DMS53 treated with DMSO at 0.1 percent for 48 hours (cell line): ENCODE data around the gene NHSL1.

Experiments used
- DNase-seq: peaks from one replicate; lab custom pipeline; 2025; ENCODE audit not compliant: unreplicated experiment; lab: John Stamatoyannopoulos, UW

Gene NHSL1, protein sequence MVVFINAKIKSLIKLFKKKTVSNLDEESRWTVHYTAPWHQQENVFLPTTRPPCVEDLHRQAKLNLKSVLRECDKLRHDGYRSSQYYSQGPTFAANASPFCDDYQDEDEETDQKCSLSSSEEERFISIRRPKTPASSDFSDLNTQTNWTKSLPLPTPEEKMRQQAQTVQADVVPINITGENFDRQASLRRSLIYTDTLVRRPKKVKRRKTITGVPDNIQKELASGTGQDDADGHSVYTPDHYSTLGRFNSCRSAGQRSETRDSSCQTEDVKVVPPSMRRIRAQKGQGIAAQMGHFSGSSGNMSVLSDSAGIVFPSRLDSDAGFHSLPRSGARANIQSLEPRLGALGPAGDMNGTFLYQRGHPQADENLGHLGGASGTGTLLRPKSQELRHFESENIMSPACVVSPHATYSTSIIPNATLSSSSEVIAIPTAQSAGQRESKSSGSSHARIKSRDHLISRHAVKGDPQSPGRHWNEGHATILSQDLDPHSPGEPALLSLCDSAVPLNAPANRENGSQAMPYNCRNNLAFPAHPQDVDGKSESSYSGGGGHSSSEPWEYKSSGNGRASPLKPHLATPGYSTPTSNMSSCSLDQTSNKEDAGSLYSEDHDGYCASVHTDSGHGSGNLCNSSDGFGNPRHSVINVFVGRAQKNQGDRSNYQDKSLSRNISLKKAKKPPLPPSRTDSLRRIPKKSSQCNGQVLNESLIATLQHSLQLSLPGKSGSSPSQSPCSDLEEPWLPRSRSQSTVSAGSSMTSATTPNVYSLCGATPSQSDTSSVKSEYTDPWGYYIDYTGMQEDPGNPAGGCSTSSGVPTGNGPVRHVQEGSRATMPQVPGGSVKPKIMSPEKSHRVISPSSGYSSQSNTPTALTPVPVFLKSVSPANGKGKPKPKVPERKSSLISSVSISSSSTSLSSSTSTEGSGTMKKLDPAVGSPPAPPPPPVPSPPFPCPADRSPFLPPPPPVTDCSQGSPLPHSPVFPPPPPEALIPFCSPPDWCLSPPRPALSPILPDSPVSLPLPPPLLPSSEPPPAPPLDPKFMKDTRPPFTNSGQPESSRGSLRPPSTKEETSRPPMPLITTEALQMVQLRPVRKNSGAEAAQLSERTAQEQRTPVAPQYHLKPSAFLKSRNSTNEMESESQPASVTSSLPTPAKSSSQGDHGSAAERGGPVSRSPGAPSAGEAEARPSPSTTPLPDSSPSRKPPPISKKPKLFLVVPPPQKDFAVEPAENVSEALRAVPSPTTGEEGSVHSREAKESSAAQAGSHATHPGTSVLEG (N-terminal part only)

DNA sequence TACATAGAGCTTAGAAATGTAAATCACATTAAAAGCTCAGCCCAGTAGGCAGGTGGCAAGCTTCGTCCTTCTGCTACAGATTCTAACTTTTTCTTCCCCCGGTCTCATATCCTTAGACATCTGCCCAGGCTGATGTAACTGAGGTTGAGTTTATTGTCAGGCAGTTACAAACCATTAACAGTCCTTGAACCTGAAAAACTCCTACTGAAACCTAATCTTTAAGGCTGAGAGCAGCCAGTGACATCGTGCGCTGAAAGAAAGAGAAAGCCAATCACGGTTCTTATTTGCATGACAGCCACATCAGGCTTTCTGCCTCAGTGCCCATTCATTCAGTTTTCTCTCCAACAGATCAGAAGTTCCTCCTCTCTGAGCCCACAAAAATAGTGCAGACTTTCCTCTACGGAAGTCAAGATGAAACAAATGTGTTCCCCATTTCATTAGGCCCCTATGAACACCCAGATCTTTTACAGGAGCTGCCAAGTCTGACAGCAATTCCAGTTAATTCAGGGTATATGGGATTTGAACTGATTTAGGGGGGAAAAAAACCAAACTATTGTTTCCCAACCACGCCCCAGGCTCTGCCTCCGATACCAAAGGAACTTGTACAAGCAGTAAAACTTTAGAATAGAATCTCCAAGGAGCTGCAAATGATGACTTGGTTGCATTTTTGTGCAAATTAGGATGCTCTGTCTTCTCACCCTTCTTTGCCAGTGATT lies at the start of gene NHSL1:
Gene NHSL1, minus strand, starts transcription at position 192 of the 716 bp plus-strand sequence. CDS start 204 bp downstream, outside the sequence.
- DNase-seq, result peak; percentile 59

DNA sequence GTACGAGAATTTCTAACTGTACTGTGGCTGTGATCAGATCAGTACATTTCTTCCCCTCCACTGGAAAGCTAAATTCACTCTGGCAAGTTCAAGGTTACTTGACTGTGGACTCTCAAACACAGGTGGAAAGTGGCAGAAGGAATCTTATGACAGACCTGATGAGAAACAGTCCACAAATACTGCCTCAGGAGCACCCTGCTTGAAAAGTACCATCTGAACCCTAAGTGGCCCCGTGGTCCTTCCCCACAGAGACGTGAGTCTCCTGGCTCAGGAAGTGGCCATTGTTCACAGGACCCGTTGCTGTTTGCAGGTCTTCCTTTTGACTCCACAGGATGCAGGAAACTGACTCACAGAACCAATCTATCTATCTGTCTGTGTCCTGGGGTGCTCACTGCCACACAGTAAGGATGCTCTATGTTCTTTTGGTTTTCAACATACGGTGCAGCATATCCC lies 47.5 kb upstream of the NHSL1 start:
- DNase-seq, result no peak

DNA sequence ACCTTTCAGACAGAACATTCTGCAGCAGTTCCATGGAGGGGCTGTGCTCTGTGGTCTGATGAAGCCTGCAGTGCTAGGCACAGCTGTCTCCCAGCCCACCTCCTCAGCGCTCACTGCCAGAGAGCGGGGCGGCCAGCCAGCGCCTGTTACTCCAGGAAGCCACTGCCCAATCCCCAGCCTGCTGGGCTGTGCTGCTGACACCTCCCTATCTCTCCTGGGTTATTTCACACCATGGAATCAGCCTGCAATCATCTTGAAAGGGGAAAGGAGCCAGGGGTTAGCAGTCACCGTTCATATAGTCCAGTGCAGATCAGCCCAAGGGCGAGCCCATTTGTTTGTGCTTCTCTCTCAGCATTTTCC lies 46.3 kb upstream of the NHSL1 start:
- no peak for DNase-seq

DNA sequence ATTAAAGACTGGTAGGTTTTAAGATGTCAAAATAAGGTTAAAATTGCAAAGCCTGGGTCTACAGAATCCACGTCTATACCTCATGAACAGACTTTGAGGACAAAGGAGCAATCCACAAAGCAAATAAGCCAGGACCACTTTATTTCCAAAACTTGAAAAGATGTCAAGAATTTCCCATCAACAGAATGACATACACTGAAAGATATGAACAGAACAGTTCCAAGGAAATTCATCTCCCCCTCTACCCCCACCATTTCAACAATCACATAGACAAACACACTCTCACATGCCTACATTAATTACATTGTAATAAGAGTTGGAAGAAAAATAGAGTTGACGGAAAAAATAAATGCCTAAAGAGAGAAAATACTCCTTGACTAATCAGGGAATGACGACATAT lies 45.2 kb upstream of the NHSL1 start:
- no peak for DNase-seq

DNA sequence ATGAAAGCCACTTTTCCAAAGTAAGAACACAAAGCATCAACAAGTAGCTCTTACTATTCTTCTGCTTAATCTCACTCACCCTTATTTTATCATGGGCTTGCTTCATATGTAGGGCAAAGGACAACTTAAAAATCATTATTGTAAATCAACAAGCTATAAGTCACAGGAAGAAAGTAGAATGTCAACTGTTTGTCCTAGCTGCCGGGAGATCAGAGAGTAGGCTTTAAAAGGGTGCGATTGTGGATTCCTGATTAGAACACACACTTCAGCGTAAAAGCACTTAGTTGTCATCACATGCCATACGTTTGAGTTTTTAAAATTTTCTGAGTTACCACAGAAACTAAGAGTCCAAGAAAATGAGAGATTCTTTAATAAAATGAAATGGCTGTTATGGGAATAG lies 44.4 kb upstream of the NHSL1 start:
- DNase-seq, result no peak

DNA sequence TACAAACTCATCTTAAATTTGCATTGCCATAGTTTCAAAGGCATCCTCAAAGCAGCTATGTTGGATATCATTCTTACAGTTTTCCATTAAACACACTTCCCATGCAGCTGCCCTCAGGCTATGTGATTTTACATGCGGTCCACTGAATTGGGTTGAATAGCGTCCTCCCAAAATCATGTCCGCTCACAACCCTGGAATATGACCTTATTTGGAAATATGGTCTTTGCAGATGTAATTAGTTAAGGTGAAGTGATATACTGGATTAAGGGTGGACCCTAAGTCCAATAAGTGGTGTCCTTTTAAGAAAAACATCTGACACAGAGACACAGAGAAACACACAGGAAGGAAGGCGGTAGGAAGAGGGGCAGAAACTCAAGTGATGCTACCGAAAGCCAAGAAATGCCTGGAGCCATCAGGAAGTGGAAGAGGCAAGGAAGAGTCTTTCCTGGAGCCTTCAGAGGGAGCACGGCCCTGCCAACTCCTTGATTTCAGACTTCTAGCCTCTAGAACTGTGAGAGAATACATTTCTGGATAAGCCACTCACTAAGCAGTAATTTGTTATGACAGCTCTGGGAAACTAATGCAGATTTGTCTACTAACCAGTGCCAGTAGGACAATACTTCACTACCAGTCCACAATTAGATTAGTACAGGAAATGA lies 42.7 kb upstream of the NHSL1 start:
- DNase-seq, result no peak

DNA sequence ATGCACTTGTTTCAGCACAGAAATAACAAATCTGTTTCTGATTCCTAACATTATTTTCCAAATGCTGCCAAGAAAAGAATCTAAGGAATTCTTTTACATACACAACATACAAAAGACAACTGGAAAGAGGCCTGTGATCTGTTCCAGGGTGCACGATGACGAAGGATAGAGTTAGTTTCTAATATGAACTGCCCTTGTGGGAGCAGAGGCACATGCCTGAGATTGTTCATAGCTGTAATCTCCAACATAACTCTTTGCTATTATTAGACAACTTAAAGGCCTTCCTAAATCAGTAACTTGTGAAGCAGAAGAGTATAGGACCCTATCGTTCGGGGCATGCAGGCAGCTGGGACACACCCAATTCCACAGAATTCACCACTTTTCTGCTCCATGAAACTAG lies 41.2 kb upstream of the NHSL1 start:
- no peak for DNase-seq

DNA sequence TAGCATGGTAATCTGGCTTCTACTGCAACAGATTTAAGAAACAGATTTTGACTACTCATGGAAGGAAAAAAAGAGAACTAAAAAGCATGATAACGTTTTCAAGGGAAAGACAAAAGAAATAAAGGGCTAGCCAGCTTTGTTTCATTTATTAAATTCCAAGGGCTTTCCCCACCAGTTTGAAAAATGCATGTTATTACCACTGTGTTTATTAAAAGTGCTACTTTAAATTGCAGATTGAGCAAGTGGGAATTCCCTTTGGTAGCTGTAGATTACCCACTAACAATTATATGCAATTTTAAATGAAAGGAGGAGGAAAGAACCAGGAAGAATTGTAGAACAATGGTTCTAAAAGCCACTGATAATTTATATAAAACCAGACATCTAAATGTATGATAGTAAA lies 40.6 kb upstream of the NHSL1 start:
- DNase-seq, result no peak

DNA sequence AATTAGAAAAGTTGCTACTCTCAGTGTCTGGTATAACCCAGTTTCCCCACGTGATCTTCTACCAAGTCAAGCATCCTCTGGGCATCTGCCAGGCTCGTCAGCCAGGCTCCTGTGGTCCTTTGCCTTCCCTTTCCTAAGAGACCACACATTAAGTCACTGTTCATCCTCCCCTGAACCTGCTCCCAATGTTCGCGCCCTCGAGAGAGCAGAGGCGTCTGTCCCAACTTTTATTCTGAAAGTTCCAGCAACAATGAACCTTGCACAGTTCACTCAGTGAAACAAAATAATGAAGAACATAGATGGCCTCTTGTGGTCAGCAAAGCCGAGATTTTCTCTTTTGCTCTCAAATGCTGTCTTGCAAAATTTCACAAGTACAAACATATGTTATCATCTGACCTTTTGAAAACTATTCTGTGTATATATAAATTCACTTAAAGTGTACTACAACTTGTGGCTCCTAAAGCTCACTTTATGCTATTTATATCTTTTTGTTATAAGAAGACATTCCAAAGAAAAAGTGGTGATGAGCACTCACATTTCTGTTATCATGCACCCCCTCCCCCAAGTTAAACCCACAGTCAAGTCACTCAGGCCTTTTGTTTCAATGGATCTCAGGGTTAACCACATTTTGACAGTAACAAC lies 39.2 kb upstream of the NHSL1 start:
- no peak for DNase-seq

DNA sequence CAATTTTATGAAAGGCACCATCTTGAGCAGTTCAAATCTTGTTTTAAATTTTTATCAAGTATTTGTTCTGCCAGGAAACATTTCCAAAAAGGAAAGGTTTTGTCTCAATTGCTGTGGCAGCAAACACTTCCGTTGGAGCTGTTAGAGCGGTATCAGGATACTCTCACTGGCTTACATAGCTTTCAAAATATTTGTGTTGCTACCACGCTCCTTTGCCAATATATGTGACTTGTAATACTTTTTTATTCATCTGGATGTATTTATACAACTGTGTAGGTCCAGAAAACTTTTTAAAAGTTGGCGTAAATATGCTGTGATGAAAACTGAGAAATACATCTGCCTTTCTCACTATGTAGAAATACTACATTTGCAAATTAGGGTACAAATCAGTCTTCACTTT lies 37.8 kb upstream of the NHSL1 start:
- no peak for DNase-seq

DNA sequence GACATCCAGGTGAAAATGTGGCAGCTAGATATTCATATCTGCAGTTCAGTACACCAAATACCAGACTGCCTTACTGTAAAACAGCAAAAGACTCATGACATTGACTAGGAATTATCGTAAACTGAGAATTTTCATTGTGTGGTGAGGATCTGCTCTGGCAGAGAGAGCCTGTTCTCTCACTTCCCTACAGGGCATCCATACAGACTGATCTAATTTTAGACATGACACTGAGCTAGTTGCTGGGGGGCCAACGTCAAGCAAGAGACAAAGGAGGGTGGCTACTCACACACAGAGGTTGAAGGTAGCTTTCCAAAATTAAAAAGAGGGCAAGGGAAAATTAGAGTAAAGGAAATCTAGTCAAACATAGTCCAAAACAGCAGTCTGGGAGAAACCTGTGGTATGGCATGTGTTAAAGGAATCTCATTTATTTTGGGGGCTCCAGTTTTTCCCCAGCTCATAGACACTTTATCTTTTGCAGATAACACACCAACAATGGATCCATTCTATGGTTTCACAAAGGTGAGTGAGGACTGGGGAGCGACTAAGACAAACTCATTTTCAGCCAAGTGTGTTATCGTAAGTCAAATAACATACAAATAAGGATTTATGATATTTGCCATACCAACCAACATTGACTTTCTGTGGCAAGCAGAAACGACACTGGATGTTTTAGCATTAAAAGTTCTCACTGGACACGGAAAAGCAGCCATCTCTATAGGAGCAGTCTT lies 36.6 kb upstream of the NHSL1 start:
- no peak for DNase-seq

DNA sequence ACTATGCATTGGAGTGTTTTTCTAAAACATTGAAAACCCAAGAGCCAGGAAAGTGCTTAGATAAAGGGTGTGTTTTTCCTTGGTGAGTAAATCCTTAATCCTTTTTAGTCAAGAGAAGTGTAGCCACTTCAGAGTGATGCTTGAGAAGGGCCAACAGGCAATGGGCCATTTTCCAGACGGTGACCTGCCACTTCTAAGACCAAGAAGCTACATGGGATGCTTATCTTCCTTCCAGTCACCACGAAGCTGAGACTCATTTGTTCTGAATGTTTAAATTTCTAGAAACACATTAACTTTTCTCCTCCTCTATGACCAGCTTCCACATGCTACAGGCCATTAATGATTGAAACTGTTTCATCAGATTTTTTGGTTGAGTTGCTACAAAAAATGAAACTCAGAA lies 34.4 kb upstream of the NHSL1 start:
- no peak for DNase-seq

DNA sequence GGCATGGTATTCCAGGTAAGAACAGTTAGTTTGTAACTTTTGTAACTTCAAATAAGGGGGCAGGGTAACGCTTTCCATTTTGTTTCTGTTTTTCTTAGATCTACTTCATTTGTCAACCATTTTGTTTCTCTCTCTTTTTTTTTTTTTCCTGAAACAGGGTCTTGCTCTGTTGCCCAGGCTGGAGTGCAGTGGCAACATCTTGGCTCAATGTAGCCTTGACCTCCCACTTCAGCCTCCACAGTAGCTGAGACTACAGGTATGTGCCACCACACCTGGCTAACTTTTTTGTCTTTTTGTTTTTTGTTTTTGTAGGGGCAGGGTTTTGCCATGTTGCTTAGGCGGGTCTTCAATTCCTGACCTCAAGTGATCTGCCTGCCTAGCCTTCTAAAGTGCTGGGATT lies 32.1 kb upstream of the NHSL1 start:
- DNase-seq, result no peak

DNA sequence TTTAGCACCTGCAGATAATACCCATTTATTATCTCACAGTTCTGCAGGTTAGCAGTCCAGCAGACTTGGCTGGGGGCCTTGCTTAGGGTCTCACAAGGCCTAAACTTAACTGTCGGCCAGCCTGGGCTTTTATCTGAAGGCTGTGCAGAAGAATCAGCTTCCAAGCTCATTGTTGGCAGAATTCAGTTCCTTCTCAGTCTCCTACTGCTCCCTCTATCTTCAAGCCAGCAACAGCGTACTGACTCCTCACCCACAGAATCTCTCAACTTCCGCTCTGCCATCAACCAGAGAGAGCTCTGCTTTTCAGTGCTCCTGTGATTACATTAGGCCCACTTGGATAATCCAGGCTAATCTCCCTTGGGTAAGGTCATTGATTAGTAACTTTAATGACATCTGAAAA lies 30.2 kb upstream of the NHSL1 start:
- no peak for DNase-seq

DNA sequence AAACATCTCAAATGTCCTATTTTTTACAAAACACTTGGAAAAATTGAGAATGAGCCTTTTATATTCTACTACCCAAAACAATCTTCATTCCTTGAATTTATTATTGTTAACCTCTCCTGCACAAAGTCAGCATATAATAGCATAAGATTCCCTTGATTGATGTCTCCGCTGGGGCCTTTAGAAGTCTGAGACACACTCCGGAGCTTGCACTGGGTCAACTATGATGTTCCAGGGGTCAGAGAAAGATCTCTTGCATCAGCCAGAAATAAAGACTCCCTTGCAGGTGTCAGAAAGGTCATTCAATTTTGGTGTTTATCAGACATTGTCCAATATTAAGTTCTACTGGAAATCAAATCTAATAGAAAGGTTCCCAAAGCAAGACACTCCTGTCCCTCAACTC lies 29.7 kb upstream of the NHSL1 start:
- no peak for DNase-seq

DNA sequence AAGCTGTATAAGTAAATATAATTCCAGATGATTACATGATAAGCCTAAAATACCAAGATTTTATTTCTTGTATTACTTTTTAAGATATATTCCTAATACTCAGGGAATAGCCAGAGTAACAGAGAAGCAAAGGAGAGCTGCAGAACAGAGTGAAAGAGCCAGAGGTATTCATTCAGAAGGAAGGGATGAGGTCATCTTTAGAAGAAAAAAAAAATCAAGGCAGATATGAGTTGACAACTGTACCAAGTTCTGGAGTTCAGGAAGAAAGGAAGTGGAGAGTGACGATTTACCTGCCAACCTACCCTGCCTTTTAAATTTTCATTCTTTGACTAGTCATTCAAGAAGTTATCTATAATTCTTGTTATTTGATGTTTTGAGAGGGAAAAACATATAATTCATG lies 28.8 kb upstream of the NHSL1 start:
- no peak for DNase-seq

DNA sequence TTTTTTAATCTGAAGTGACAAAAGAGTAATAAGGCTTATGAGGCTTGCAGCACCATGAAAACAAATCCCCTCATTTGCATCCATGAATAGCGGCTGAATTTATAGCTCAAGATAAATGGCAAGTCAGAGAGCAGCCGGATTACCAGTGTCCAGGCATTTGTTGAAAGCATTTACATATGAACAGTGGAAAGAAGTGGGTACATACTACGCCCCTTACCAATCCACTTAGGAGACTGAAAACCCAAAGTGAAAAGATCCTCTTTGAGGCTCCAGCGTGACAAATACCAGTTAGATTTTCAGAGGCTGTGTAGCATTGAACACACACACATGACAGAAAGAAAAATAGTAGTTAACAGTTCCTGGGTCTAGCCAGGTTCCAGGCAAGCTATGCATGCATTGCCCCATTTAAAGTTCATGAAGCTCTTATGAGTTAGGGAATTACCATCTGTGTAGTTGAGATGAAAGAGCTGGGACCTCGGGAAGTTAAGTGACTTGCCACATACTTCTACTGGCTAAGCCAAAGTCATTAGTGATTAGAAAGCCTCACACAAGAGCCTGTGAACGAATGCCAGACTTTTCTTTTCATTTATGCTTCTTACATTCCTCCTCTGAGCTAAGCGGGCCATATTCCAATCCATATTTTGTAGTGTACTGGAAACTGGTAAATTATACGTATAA lies 28.3 kb upstream of the NHSL1 start:
- DNase-seq, result no peak

DNA sequence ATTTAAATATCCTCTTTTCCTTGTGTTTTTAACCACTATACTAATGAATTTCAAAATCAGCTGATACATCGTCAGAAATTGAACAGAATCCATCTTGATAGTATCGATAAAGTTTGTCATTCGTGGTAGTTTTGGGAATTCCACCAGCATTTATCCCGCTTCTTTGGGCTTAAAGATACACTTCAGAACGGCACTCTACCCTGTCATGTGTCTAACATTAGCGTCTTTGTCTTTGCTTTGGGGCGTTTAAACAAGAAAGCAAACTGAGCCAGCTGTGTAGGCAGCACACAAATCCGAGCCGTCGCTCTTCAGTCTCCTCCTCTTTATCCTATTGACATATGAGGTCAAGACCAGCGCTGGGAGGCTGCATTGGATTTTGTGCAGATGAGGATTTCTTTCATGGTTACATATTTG lies 27.5 kb upstream of the NHSL1 start:
- DNase-seq, result no peak

DNA sequence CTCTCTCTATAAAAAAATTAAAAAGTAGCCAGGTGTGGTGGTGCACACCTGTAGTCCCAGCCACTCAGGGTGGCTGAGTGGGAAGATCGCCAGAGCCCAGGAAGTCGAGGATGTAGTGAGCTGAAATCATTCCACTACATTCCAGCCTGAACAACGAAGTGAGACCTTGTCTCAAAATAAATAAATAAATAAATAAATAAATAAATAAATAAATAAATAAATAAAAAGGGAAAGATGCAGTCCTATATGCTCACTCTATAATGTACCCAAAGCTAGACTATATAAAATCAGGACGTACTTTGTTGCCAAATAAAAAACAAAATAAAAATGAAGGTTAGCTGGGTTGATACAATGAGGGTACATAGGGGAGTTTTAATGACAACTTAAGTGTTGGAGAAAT lies 26.1 kb upstream of the NHSL1 start:
- no peak for DNase-seq
